Mesothelial cell of epicardium (in vitro differentiated cells): ENCODE measurements around the gene METTL18. TPM values are rescaled to one million over a fixed set of nuclear protein-coding genes. Genes with fewer than 3 reads are reported as not detected.
A peak's percentile ranks its signal among the peaks of the same experiment; 100 is the strongest.
"Not testable (repeated sequence)": the region's sequence is repeated elsewhere in the genome, so short reads cannot be mapped to it uniquely, and the experiment has no call there.

Experiments used
- DNase-seq, 2 experiments: peaks; one replicate each; pipeline ENCODE4 v3.0.0; 2021; ENCODE audit warnings: low spot score in 2 of 2; ENCODE audit not compliant: unreplicated experiment in 2 of 2
- H3K27ac Mint-ChIP-seq: 2 replicates; pipeline ENCODE4 v1.8.0; 2021; ENCODE audit warnings: mixed read lengths
- H3K27me3 Mint-ChIP-seq: 2 replicates; pipeline ENCODE4 v1.8.0; 2021; ENCODE audit warnings: low read depth, mixed read lengths
- H3K36me3 Mint-ChIP-seq: 2 replicates; pipeline ENCODE4 v1.8.0; 2021; ENCODE audit warnings: mixed read lengths
- H3K4me1 Mint-ChIP-seq: 2 replicates; pipeline ENCODE4 v1.8.0; 2021; ENCODE audit warnings: mixed read lengths
- H3K4me3 Mint-ChIP-seq: 2 replicates; pipeline ENCODE4 v1.8.0; 2021; ENCODE audit warnings: mild to moderate bottlenecking, moderate library complexity, mixed read lengths
- H3K9me3 Mint-ChIP-seq: 2 replicates; pipeline ENCODE4 v1.8.0; 2021; ENCODE audit warnings: mixed read lengths
- total RNA-seq: library from RNA; stranded (reverse); gene quantifications from 3 replicates; pipeline ENCODE4 v1.2.1, GENCODE V29; 2021
- TF ChIP-seq, protein P1 (sequence below): fragments of 200-600 bp; sonication (generic); IDR thresholded peaks from one replicate; pipeline ENCODE4 v1.5.0; 2021; ENCODE audit warnings: antibody characterized with exemption; ENCODE audit not compliant: unreplicated experiment

Gene METTL18
- total RNA-seq, 1 donor from 2014 or later = 10.6 TPM

DNA sequence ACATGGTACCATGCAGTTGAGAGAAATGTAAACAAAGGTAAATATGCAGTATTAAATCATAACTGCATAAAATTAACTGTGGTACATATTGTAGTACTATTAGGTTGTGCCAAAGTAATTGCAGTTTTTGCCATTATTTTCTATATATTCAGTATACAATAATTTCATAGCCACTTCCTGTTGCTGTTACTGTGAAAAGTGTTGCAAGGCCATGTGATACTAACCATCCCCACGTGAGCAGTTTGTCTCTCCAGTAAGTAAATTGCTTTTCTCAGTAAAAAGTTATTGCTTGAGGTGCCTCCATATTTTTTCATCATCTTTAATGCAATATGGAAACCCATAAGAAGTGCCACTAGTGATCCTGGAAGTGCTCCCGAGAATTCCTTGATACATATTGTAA, 19.6 kb upstream of the METTL18 start:
- TF ChIP-seq, protein P1, sequence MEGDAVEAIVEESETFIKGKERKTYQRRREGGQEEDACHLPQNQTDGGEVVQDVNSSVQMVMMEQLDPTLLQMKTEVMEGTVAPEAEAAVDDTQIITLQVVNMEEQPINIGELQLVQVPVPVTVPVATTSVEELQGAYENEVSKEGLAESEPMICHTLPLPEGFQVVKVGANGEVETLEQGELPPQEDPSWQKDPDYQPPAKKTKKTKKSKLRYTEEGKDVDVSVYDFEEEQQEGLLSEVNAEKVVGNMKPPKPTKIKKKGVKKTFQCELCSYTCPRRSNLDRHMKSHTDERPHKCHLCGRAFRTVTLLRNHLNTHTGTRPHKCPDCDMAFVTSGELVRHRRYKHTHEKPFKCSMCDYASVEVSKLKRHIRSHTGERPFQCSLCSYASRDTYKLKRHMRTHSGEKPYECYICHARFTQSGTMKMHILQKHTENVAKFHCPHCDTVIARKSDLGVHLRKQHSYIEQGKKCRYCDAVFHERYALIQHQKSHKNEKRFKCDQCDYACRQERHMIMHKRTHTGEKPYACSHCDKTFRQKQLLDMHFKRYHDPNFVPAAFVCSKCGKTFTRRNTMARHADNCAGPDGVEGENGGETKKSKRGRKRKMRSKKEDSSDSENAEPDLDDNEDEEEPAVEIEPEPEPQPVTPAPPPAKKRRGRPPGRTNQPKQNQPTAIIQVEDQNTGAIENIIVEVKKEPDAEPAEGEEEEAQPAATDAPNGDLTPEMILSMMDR = no peak
- no peak for DNase-seq
- H3K36me3 Mint-ChIP-seq = peaks cover 42% of the 10 kb centered on the region
- H3K27ac Mint-ChIP-seq = no peak overlapping the region
- no peaks in the 10 kb centered on the region for H3K4me1 Mint-ChIP-seq
- no peak overlapping the region for H3K4me3 Mint-ChIP-seq
- H3K27me3 Mint-ChIP-seq = no peaks in the 10 kb centered on the region
- H3K9me3 Mint-ChIP-seq = peaks cover 27% of the 10 kb centered on the region

DNA sequence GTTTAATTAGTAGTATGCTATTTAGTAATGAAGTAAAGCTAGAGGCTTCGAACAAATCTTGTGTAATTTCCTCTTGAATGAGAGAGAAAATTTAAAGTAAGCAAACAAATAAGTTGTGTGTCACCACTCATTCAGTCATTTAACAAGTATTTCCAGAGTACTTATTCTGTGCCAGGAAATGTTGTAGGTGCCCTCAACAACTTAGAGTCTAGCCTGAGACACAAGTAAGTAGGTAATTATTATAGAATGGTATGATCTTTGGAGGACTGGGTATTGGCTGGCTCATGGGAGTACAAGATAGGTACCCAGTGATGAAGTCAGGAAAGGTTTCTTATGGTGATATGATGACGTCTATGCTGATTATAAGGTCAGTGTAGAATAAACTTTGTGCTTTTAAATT, 17.4 kb upstream of the METTL18 start:
- DNase-seq = no peak
- peaks cover 21% of the 10 kb centered on the region for H3K9me3 Mint-ChIP-seq
- no peaks in the 10 kb centered on the region for H3K27me3 Mint-ChIP-seq
- peaks cover 32% of the 10 kb centered on the region for H3K36me3 Mint-ChIP-seq
- TF ChIP-seq, protein P1 = no peak
- no peak overlapping the region for H3K27ac Mint-ChIP-seq
- H3K4me1 Mint-ChIP-seq = peaks cover 12% of the 10 kb centered on the region
- no peak overlapping the region for H3K4me3 Mint-ChIP-seq

DNA sequence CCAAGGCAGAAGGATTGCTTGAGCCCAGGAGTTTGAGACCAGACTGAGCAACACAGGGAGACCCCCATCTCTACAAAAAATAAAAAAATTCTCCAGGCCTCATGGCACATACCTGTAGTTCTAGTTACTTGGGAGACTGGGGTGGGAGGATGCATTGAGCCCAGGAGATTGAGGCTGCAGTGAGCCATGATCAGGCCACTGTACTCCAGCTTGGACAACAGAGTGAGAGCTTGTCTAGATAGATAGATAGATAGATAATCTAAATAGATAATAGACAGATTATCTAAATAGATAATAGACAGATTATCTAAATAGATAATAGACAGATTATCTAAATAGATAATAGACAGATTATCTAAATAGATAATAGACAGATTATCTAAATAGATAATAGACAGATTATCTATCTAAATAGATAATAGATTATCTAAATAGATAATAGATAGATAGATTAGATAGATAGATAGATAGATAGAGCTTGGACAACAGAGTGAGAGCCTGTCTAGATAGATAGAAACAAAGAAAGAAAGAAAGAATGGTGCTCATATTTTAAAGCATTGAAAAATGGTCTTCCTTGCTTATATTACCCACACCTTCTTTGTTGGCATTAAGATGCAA, 16.8 kb upstream of the METTL18 start:
- not testable (repeated sequence) for DNase-seq, H3K27ac Mint-ChIP-seq, H3K4me3 Mint-ChIP-seq, H3K27me3 Mint-ChIP-seq
- Mint-ChIP-seq H3K9me3 (peaks cover 18% of the 10 kb centered on the region), H3K36me3 (peaks cover 30% of the 10 kb centered on the region), H3K4me1 (peaks cover 16% of the 10 kb centered on the region)

DNA sequence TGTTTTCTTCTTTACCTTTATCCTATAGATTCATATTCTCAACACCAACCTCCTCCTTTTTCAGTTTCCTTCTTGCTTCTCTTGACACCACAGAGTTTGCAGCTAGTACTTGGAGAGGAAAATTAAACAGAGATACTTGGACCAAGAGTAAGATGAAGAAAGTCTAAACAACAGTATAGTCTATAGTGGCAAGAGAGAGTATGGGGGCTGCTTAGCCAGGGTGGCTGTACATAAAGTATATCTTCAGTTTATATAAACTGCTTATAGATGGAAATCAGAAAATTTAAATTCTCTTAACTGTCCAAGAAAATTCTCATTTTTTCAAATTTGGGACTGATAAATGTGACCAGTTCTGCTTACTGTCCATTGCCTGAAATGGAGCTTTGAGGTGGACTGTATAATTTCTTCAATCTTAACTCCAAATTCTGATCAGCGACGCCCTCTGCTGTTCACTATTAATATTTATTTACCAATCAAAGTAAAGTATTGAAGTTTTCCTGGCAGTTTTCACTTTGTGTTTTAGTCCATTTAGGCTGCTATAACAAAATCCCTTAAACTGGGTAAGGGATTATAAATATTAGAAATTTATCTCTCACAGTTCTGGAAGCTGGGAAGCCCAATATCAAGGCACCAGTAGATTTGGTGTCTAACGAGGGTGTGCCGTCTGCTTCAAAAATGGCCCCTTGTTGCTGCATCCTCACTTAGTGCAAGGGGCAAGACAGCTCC, 14.8 kb upstream of the METTL18 start:
- no peak for DNase-seq
- H3K27ac Mint-ChIP-seq = peak overlapping the region; percentile 64
- H3K4me1 Mint-ChIP-seq = peaks cover 16% of the 10 kb centered on the region
- peaks cover 15% of the 10 kb centered on the region for H3K36me3 Mint-ChIP-seq
- no peak overlapping the region for H3K4me3 Mint-ChIP-seq
- H3K27me3 Mint-ChIP-seq = no peaks in the 10 kb centered on the region
- H3K9me3 Mint-ChIP-seq = peaks cover 6% of the 10 kb centered on the region
- TF ChIP-seq, protein P1 = peak; percentile 87

DNA sequence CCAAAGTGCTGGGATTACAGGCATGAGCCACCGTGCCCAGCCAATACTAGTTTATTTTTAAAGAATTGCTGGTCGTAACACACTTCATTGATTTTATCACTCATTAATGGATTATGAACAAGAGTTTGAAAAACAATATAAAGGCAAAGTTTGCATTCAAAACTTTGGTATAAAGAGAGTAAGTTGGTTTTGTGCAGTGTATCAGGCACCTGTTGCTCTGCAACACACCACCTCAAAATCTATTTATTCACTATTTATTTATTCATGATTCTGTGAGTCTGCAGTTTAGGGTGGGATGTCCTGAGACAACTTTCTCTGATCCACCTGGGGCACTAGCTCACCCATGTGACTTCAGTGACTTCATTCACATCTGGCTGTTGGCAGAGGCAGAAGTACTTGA, 10.2 kb upstream of the METTL18 start:
- TF ChIP-seq, protein P1 = no peak
- Mint-ChIP-seq H3K4me3 (no peak overlapping the region), H3K9me3 (no peaks in the 10 kb centered on the region), H3K27ac (no peak overlapping the region), H3K4me1 (peaks cover 16% of the 10 kb centered on the region), H3K36me3 (peaks cover 8% of the 10 kb centered on the region), H3K27me3 (no peaks in the 10 kb centered on the region)
- DNase-seq = no peak

DNA sequence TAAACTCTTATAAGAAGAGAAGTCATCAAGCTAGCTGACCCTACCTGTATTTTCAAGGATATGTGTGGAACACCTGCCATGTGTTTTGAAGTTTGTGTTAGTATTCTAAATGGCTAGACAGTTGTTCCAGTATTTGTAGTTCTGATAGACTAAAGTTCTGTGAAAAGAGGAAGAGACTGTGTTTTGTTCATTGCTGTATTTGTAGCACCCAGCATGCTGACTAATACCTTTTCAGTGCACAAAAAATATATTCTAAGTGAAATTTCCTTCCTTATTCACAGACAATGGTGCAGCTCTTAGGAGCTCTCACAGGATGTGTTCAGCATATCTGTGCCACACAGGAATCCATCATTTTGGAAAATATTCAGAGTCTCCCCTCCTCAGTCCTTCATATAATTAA, 8.2 kb upstream of the METTL18 start:
- Mint-ChIP-seq H3K4me3 (no peak overlapping the region), H3K27me3 (no peaks in the 10 kb centered on the region), H3K36me3 (peaks cover 12% of the 10 kb centered on the region), H3K27ac (no peak overlapping the region), H3K4me1 (peaks cover 9% of the 10 kb centered on the region), H3K9me3 (no peaks in the 10 kb centered on the region)
- TF ChIP-seq, protein P1 = no peak
- no peak for DNase-seq
